SK-N-SH treated with all-trans-retinoic acid at 6 μM for 48 hours (cell line): ENCODE results near the gene PPP1R13B.

ENCODE experiments used
- ATAC-seq: fragments of 200-7000 bp; cut with Tn5 transposase; 3 replicates; pipeline ENCODE4 v1.9.1; 2020; ENCODE audit warnings: mild to moderate bottlenecking, moderate library complexity
- ARNTL ChIP-seq: fragments of 450-650 bp; formaldehyde crosslinking; IDR thresholded peaks from 2 replicates; pipeline ENCODE4 v1.5.0; 2020; ENCODE audit warnings: low read depth, mild to moderate bottlenecking, moderate library complexity, borderline replicate concordance
- BACH2 ChIP-seq: fragments of 250-450 bp; sonication (Bioruptor Pico); IDR thresholded peaks from 2 replicates; pipeline ENCODE4 v1.9.0; 2021; ENCODE audit warnings: mild to moderate bottlenecking, borderline replicate concordance
- CREB5 ChIP-seq: fragments of 250-450 bp; sonication (Bioruptor Pico); IDR thresholded peaks from 2 replicates; pipeline ENCODE4 v1.5.1; 2020; ENCODE audit warnings: low read depth, mild to moderate bottlenecking, moderate library complexity
- CSDC2 ChIP-seq: fragments of 250-450 bp; sonication (Bioruptor Pico); IDR thresholded peaks from 2 replicates; pipeline ENCODE4 v1.5.0; 2020; ENCODE audit warnings: mild to moderate bottlenecking, moderate library complexity
- ESRRG ChIP-seq: fragments of 250-450 bp; sonication (Bioruptor Pico); IDR thresholded peaks from 2 replicates; pipeline ENCODE4 v1.6.1; 2021; ENCODE audit warnings: mild to moderate bottlenecking
- GLIS3 ChIP-seq: fragments of 250-450 bp; sonication (Bioruptor Pico); IDR thresholded peaks from 2 replicates; pipeline ENCODE4 v1.5.0; 2020; ENCODE audit warnings: mild to moderate bottlenecking, moderate library complexity
- ISL1 ChIP-seq: fragments of 250-450 bp; sonication (Bioruptor Pico); IDR thresholded peaks from 2 replicates; pipeline ENCODE4 v2.1.2; 2022; ENCODE audit warnings: mild to moderate bottlenecking, moderate library complexity
- PATZ1 ChIP-seq: fragments of 250-450 bp; sonication (Bioruptor Pico); IDR thresholded peaks from 2 replicates; pipeline ENCODE4 v1.8.0; 2020; ENCODE audit warnings: mild to moderate bottlenecking, moderate library complexity, borderline replicate concordance
- PPARA ChIP-seq: fragments of 250-450 bp; sonication (Bioruptor Pico); IDR thresholded peaks from 2 replicates; pipeline ENCODE4 v1.5.0; 2020; ENCODE audit warnings: mild to moderate bottlenecking, borderline replicate concordance
- TCF4 ChIP-seq: fragments of 250-450 bp; sonication (Bioruptor Pico); IDR thresholded peaks from 2 replicates; pipeline ENCODE4 v1.8.0; 2021; ENCODE audit warnings: mild to moderate bottlenecking, moderate library complexity, borderline replicate concordance
- TOX ChIP-seq: fragments of 250-450 bp; sonication (Bioruptor Pico); IDR thresholded peaks from 2 replicates; pipeline ENCODE4 v1.8.0; 2021; ENCODE audit warnings: mild to moderate bottlenecking, moderate library complexity, borderline replicate concordance
- TSHZ2 ChIP-seq: fragments of 250-450 bp; sonication (Bioruptor Pico); IDR thresholded peaks from 2 replicates; pipeline ENCODE4 v1.5.0; 2020; ENCODE audit warnings: mild to moderate bottlenecking, moderate library complexity
- ZC3H10 ChIP-seq: fragments of 250-450 bp; sonication (Bioruptor Pico); IDR thresholded peaks from 2 replicates; pipeline ENCODE4 v1.5.1; 2021; ENCODE audit warnings: mild to moderate bottlenecking, moderate library complexity
- ZFP3 ChIP-seq: fragments of 250-450 bp; sonication (Bioruptor Pico); IDR thresholded peaks from 2 replicates; pipeline ENCODE4 v1.5.0; 2020; ENCODE audit warnings: mild to moderate bottlenecking, moderate library complexity
- ZFP30 ChIP-seq: fragments of 450-650 bp; formaldehyde crosslinking; IDR thresholded peaks from 2 replicates; pipeline ENCODE4 v1.5.0; 2022; ENCODE audit warnings: mild to moderate bottlenecking, moderate library complexity
- ZNF565 ChIP-seq: fragments of 450-650 bp; formaldehyde crosslinking; conservative IDR thresholded peaks from 2 replicates; pipeline ENCODE4 v1.5.0; 2020; ENCODE audit warnings: low read depth, mild to moderate bottlenecking, moderate library complexity
- ZNF70 ChIP-seq: fragments of 450-650 bp; formaldehyde crosslinking; IDR thresholded peaks from 2 replicates; pipeline ENCODE4 v1.5.0; 2020; ENCODE audit warnings: mild to moderate bottlenecking, moderate library complexity
- ZNF8 ChIP-seq: fragments of 450-650 bp; formaldehyde crosslinking; IDR thresholded peaks from 2 replicates; pipeline ENCODE4 v1.5.0; 2020; ENCODE audit warnings: mild to moderate bottlenecking, moderate library complexity
- TF ChIP-seq, protein P1 (sequence below): fragments of 250-450 bp; sonication (Bioruptor Pico); IDR thresholded peaks from 2 replicates; pipeline ENCODE4 v1.8.0; 2021; ENCODE audit warnings: low read depth, mild to moderate bottlenecking, moderate library complexity, borderline replicate concordance

The PPP1R13B gene

DNA sequence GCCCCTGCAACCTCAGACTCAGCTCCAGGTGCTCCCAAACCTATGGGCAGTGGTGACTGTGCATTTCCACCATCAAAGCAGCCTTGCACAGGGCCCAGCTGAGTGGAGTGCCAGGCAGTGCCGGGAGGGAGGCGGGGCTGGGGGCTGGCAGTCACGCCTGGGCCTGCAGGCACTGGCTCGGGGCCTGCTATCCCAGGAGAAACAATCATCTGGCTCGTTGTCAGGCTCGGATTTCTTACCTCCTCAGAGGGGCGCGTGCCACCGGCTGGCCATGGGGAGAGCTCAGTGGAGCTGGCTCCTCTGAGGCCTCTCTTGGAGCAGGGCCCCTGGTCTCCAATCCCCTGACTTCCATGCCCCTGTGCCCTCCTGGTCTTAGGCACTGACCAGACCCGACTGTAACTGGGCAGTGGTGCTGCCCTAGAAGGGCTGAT lies 20.2 kb upstream of the PPP1R13B start (continued):
- TF ChIP-seq ZC3H10 (CRISPR knock-in tag) (no peak), TOX (CRISPR knock-in tag) (no peak)
- TF ChIP-seq, protein P1, sequence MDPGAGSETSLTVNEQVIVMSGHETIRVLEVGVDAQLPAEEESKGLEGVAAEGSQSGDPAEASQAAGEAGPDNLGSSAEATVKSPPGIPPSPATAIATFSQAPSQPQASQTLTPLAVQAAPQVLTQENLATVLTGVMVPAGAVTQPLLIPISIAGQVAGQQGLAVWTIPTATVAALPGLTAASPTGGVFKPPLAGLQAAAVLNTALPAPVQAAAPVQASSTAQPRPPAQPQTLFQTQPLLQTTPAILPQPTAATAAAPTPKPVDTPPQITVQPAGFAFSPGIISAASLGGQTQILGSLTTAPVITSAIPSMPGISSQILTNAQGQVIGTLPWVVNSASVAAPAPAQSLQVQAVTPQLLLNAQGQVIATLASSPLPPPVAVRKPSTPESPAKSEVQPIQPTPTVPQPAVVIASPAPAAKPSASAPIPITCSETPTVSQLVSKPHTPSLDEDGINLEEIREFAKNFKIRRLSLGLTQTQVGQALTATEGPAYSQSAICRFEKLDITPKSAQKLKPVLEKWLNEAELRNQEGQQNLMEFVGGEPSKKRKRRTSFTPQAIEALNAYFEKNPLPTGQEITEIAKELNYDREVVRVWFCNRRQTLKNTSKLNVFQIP (CRISPR knock-in tag) = no peak

- no peak for TF ChIP-seq TCF4
- TF ChIP-seq CSDC2 = no peak
- no peak for TF ChIP-seq CREB5 (CRISPR knock-in tag)
- no peak for TF ChIP-seq BACH2 (CRISPR knock-in tag)
- no peak for TF ChIP-seq ZFP3 (CRISPR knock-in tag)
- TF ChIP-seq ESRRG = no peak
- TF ChIP-seq ZFP30 (CRISPR knock-in tag) = no peak
- TF ChIP-seq ZNF8 (CRISPR knock-in tag) = no peak
- TF ChIP-seq PPARA (CRISPR knock-in tag) = no peak
- TF ChIP-seq ZNF565 (CRISPR knock-in tag) = no peak
- TF ChIP-seq ZNF70 = no peak
- TF ChIP-seq ARNTL = no peak
- no peak for TF ChIP-seq ISL1
- ATAC-seq = no peak
These were observed 19.6 kb upstream of the PPP1R13B start for GRCh38 chr14:103867020-103867419.

DNA sequence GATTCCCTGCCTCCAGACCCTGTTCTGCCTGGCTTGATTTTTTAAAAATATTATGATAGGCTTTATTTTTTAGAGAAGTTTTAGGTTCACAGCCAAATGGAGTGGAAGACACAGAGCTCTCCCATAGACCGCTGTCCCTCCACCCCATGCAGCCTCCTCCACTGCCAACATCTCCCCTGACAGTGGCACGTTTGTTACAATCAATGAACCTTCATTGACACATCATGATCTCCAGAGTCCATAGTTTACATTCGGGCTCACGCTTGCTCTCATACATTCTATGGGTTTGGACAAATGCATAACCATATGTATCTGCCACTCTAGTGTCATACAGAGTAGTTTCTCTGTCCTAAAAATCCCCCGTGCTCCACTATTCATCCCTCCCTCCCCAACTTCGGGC lies 15.9 kb upstream of the PPP1R13B start:
- TF ChIP-seq ZNF8 (CRISPR knock-in tag) (no peak), PATZ1 (no peak)
- TF ChIP-seq, all 23 proteins: peak for 0
- no peak for ATAC-seq

DNA sequence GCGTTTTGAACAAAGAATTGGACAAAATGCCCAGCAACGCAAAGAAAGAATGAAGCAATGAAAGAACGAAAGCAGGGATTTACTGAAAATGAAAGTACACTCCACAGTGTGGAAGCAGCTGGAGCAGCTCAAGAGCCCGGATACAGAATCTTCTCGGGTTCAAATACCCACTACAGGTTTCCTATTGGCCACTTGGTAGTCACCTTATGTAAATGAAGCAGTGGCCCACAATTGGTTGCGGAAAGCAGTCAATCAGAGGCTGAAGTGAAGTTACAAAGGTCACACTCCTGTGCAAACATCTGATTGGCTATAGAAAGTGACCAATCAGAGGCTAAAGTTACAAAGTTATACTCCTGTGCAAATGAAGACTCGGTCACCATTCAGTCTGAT lies 15.0 kb upstream of the PPP1R13B start:
- ATAC-seq = no peak; the same call in 1 of the 3 replicates
- no peak for TF ChIP-seq TSHZ2
- no peak for TF ChIP-seq ZNF565 (CRISPR knock-in tag)
- TF ChIP-seq ISL1 = no peak
- TF ChIP-seq TCF4 = no peak
- TF ChIP-seq TOX (CRISPR knock-in tag) = no peak
- TF ChIP-seq, protein P1 (CRISPR knock-in tag) = no peak
- no peak for TF ChIP-seq GLIS3
- TF ChIP-seq CREB5 (CRISPR knock-in tag) = no peak
- no peak for TF ChIP-seq ARNTL
- no peak for TF ChIP-seq ESRRG
- TF ChIP-seq, all 23 proteins: peak for 0
